ENCODE results near the gene SORCS2.

DNA sequence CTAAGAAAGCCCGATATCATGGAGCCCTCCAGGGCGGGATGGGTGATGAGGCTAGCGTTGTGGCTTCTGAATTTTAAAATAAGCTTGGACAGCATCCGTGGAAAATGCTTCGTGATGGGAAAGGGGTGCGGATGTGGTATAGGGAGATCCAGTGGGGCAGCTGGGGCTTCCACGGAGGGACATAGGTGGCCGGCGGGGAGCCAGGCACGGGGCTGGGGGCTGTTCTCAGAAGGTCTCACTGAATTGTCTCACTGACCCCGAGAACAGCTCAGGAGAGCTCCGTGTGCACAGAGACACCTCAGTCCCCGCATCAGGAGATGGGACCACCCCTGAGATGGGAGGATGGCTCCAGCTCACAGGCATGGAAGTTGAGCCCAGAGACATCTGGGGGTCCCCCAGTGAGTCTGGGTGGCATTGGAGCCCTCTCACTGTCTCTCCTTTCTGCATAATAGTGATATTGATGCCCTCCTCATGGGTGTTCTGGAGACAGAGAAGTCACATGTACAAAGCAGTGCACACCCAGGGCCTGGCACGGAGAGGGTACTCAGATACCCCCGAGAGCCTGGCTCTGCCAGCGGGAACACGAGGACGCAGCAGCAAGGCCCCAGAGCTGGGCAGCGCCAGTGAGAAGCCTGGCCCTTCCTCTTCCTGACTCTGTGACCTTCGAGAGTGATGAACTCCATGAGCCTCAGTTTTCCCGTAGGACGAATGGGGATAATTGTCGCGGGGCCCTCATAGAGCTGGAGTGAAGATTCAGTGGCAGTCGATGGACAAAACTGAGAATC is 313.0 kb downstream of the SORCS2 start:
- TF ChIP-seq CTCF (IDR thresholded peaks at IDR 0.05) (no peak), POLR2A (IDR thresholded peaks at IDR 0.05) (no peak), POLR2AphosphoS5 (IDR thresholded peaks at IDR 0.05) (no peak)
